Parathyroid adenoma (tissue), 2 donors: ENCODE measurements around the gene THUMPD2.

ENCODE experiments used
- H2AFZ ChIP-seq: fragments of 300-600 bp; sonication (generic); one replicate; pipeline ENCODE4 v1.7.0; 2017; ENCODE audit warnings: antibody characterized with exemption, mild to moderate bottlenecking
- H3K27ac ChIP-seq: fragments of 300-600 bp; sonication (generic); one replicate; pipeline ENCODE4 v1.7.0; 2017
- H3K27me3 ChIP-seq: fragments of 300-600 bp; sonication (generic); one replicate; pipeline ENCODE4 v1.7.0; 2017; ENCODE audit warnings: low read length; ENCODE audit not compliant: control insufficient read depth, insufficient read depth
- H3K36me3 ChIP-seq: fragments of 300-600 bp; sonication (generic); one replicate; pipeline ENCODE4 v1.7.0; 2017; ENCODE audit warnings: low read length; ENCODE audit not compliant: control insufficient read depth, insufficient read depth
- H3K4me1 ChIP-seq: fragments of 300-600 bp; sonication (generic); one replicate; pipeline ENCODE4 v1.7.0; 2017; ENCODE audit warnings: control low read depth
- H3K4me2 ChIP-seq: fragments of 300-600 bp; sonication (generic); one replicate; pipeline ENCODE4 v1.7.0; 2017; ENCODE audit warnings: low read length
- H3K4me3 ChIP-seq: fragments of 300-600 bp; sonication (generic); one replicate; pipeline ENCODE4 v1.7.0; 2017; ENCODE audit warnings: low read depth, low read length
- H3K79me2 ChIP-seq: fragments of 300-600 bp; sonication (generic); one replicate; pipeline ENCODE4 v1.7.0; 2017; ENCODE audit warnings: control low read depth
- H3K9ac ChIP-seq: fragments of 300-600 bp; sonication (generic); one replicate; pipeline ENCODE4 v1.7.0; 2017; ENCODE audit warnings: mild to moderate bottlenecking
- H3K9me3 ChIP-seq: fragments of 300-600 bp; sonication (generic); one replicate; pipeline ENCODE4 v1.7.0; 2017; ENCODE audit warnings: low read length; ENCODE audit not compliant: control insufficient read depth
- TF ChIP-seq, protein P1 (sequence below): fragments of 300-600 bp; sonication (generic); IDR thresholded peaks from one replicate; pipeline ENCODE4 v1.7.0; 2017; ENCODE audit warnings: antibody characterized with exemption, mild to moderate bottlenecking
- donor health status: primary hyperparathyroidism.

Gene THUMPD2

DNA sequence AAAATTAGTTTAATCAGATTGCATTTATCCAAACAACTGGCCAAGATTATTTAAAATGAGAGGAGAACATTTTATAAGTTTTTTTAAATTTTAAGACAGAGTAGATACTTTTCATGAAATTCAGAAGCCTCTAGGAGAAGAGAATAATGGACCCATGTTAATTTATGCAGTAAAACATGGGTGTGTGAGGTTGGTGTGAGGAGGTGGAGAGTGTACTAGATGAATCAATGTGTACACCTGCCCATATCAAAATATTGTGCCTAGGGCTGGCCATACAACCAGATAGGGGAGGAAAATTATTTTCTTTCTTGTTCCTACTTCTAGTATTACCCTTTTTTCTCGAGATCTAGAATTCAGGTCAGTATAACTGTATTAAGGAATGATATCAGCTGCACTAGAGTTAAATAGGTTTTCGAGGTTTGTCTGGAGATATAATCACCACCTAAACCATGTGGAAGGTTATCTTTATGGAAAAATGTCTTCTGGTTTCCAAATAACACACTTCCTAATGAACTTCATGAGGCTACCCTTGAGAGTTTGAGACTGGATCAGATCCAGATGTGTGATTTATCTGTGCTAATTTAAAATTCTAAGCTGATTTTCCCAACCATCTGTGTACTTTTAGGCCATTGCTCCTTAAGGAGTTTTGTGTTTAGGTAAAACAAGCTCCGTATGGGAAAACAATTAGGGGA, 75.7 kb downstream of the THUMPD2 start:
- Histone ChIP-seq H2AFZ (no peak overlapping the region), H3K79me2 (no peaks in the 10 kb centered on the region), H3K9ac (no peak overlapping the region), H3K27me3 (no peaks in the 10 kb centered on the region), H3K4me2 (no peak overlapping the region), H3K9me3 (no peaks in the 10 kb centered on the region), H3K4me1 (no peaks in the 10 kb centered on the region), H3K36me3 (no peaks in the 10 kb centered on the region), H3K27ac (no peak overlapping the region), H3K4me3 (no peak overlapping the region)
- TF ChIP-seq, protein P1, sequence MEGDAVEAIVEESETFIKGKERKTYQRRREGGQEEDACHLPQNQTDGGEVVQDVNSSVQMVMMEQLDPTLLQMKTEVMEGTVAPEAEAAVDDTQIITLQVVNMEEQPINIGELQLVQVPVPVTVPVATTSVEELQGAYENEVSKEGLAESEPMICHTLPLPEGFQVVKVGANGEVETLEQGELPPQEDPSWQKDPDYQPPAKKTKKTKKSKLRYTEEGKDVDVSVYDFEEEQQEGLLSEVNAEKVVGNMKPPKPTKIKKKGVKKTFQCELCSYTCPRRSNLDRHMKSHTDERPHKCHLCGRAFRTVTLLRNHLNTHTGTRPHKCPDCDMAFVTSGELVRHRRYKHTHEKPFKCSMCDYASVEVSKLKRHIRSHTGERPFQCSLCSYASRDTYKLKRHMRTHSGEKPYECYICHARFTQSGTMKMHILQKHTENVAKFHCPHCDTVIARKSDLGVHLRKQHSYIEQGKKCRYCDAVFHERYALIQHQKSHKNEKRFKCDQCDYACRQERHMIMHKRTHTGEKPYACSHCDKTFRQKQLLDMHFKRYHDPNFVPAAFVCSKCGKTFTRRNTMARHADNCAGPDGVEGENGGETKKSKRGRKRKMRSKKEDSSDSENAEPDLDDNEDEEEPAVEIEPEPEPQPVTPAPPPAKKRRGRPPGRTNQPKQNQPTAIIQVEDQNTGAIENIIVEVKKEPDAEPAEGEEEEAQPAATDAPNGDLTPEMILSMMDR, result no peak

DNA sequence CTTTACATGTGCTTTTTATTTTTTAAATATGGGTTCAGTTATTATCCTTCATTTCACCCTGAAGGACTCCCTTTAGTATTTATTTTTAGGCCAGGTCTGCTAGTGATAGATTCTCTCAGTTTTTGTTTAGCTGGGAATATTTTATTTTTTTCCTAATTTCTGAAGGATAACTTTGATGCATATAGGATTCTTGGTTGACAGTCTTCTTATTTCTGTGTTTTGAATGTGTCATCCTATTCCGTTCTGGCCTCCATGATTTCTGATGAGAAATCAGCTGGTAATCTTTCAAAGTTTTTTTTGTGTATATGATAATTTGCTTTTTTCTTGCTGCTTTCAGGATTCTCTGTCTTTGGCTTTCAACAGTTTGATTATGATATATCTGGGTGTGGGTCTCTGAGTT, 77.9 kb downstream of the THUMPD2 start:
- H3K4me3 ChIP-seq, result no peak overlapping the region
- no peaks in the 10 kb centered on the region for H3K9me3 ChIP-seq
- H3K9ac ChIP-seq, result no peak overlapping the region
- H2AFZ ChIP-seq, result no peak overlapping the region
- H3K4me1 ChIP-seq, result no peaks in the 10 kb centered on the region
- H3K4me2 ChIP-seq, result no peak overlapping the region
- H3K27ac ChIP-seq, result no peak overlapping the region
- no peaks in the 10 kb centered on the region for H3K79me2 ChIP-seq
- TF ChIP-seq, protein P1, result no peak
- H3K36me3 ChIP-seq, result no peaks in the 10 kb centered on the region
- no peaks in the 10 kb centered on the region for H3K27me3 ChIP-seq

DNA sequence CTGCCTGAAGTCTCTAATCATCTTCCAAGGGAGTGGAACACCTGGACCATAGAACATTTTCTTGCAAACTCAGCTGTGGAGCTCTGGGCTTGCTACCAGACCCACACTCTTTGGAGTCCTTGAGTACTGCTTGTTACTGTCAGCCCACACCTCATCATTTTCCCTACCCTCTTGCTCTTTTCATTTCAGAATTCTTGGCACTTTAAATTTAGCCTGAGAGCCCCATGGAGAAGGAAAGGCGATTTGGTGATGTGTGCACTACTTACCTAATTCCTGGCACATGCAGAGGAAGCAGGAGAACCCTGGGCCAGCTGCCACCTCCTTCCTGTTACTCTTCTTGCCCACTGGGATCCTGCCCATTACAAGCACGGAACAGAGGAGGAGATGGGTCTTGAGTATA, 81.6 kb downstream of the THUMPD2 start:
- Histone ChIP-seq H3K79me2 (no peaks in the 10 kb centered on the region), H3K9me3 (no peaks in the 10 kb centered on the region), H2AFZ (no peak overlapping the region), H3K27me3 (no peaks in the 10 kb centered on the region), H3K27ac (no peak overlapping the region), H3K36me3 (no peaks in the 10 kb centered on the region), H3K4me3 (no peak overlapping the region), H3K4me2 (no peak overlapping the region), H3K9ac (no peak overlapping the region), H3K4me1 (no peaks in the 10 kb centered on the region)
- TF ChIP-seq, protein P1, result no peak

DNA sequence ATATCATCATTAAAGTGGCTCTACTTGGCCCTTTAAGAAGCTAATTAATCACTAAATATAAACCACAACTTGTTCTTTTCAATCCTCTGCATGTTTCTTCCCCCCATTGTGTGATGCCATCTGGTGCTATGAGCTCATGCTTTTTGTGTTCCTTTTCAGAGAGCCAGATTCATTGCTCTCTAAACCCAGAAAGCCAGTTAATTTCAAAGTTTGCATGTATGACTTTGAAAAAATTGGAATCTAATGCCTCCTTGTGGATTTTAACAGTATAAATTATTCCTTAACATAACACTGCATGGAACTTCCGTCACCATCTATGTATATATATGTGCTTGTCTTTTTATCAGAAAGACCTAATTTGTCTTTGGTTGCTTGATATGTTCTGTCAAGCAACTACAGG, 82.2 kb downstream of the THUMPD2 start:
- no peaks in the 10 kb centered on the region for H3K4me1 ChIP-seq
- TF ChIP-seq, protein P1, result no peak
- no peak overlapping the region for H3K9ac ChIP-seq
- no peaks in the 10 kb centered on the region for H3K27me3 ChIP-seq
- H3K9me3 ChIP-seq, result no peaks in the 10 kb centered on the region
- no peak overlapping the region for H3K27ac ChIP-seq
- no peaks in the 10 kb centered on the region for H3K79me2 ChIP-seq
- no peaks in the 10 kb centered on the region for H3K36me3 ChIP-seq
- H2AFZ ChIP-seq, result no peak overlapping the region
- H3K4me2 ChIP-seq, result no peak overlapping the region
- no peak overlapping the region for H3K4me3 ChIP-seq

DNA sequence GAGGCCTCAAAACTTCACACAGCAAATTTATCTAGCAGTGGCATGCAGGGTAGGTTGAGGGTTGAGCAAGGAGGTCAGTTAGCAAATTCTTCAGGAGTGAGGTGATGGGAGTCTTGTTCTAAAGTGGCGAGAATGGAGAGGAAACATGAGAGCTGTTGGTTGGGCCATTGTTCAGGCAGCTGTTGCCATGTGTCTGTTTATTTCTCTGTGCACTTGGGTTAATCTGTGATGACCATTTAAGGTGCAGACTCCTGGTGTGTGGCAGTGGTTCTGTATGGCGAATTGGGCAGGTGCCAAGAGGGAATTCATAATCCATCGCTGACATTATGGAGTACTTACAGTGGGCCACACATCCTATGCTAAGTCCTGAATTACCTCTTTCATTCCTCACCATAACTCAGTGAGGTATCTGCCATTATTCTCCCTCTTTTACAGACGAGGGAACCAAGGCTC, 82.9 kb downstream of the THUMPD2 start:
- TF ChIP-seq, protein P1, result no peak
- no peak overlapping the region for H3K9ac ChIP-seq
- no peak overlapping the region for H3K27ac ChIP-seq

More for the DNA sequence above, 82.9 kb downstream of the THUMPD2 start:
- no peak overlapping the region for H3K4me3 ChIP-seq
- H3K9me3 ChIP-seq, result no peaks in the 10 kb centered on the region
- H3K27me3 ChIP-seq, result no peaks in the 10 kb centered on the region
- no peak overlapping the region for H2AFZ ChIP-seq
- H3K79me2 ChIP-seq, result no peaks in the 10 kb centered on the region
- no peaks in the 10 kb centered on the region for H3K4me1 ChIP-seq
- H3K4me2 ChIP-seq, result no peak overlapping the region
- H3K36me3 ChIP-seq, result no peaks in the 10 kb centered on the region
